GM23338 (cell line): ENCODE measurements around the gene AP3B2.

Experiments
- CREB1 ChIP-seq: fragments of 250-450 bp; sonication (Bioruptor Pico); IDR thresholded peaks from 2 replicates; pipeline ENCODE4 v1.5.0; 2020; ENCODE audit warnings: low read depth, mild to moderate bottlenecking, moderate library complexity
- EZH2 ChIP-seq: fragments of 200-600 bp; sonication (generic); IDR thresholded peaks from one replicate; pipeline ENCODE4 v1.8.0; 2017; ENCODE audit warnings: antibody characterized with exemption, mild to moderate bottlenecking, low read depth; ENCODE audit not compliant: unreplicated experiment
- EZH2phosphoT487 ChIP-seq: fragments of 200-600 bp; sonication (generic); IDR thresholded peaks from one replicate; pipeline ENCODE4 v1.8.1; 2018; ENCODE audit warnings: antibody characterized with exemption; ENCODE audit not compliant: unreplicated experiment
- JUNB ChIP-seq: IDR thresholded peaks from one replicate; pipeline ENCODE4 v1.6.1; 2016; ENCODE audit warnings: antibody characterized with exemption; ENCODE audit not compliant: unreplicated experiment
- NANOG ChIP-seq: IDR thresholded peaks from 2 replicates; pipeline ENCODE4 v1.6.1; 2016; ENCODE audit warnings: antibody characterized with exemption, borderline replicate concordance
- POLR2AphosphoS5 ChIP-seq: IDR thresholded peaks from 2 replicates; pipeline ENCODE4 v1.6.1; 2016; ENCODE audit warnings: antibody characterized with exemption, low read depth
- STAT1 ChIP-seq: IDR thresholded peaks from one replicate; pipeline ENCODE4 v1.6.1; 2016; ENCODE audit warnings: antibody characterized with exemption; ENCODE audit not compliant: unreplicated experiment
- ZNF114 ChIP-seq: fragments of 250-450 bp; sonication (Bioruptor Pico); IDR thresholded peaks from 2 replicates; pipeline ENCODE4 v1.5.0; 2020; ENCODE audit warnings: mild to moderate bottlenecking, moderate library complexity
- ZNF331 ChIP-seq: fragments of 250-450 bp; sonication (Bioruptor Pico); IDR thresholded peaks from 2 replicates; pipeline ENCODE4 v1.5.0; 2020; ENCODE audit warnings: low read depth, mild to moderate bottlenecking, moderate library complexity
- TF ChIP-seq, protein P1 (sequence below), 2 experiments: fragments of 200-600 bp in 1 of 2; sonication (generic) in 1 of 2; conservative IDR thresholded peaks; 2 replicates each; pipeline versions ENCODE4 v1.5.1 to v1.6.1; 2016 to 2017; ENCODE audit warnings: antibody characterized with exemption in 2 of 2, low read depth in 2 of 2, mild to moderate bottlenecking in 2 of 2, moderate library complexity in 1 of 2
- TF ChIP-seq, protein P2 (sequence below): fragments of 250-450 bp; sonication (Bioruptor Pico); IDR thresholded peaks from 2 replicates; pipeline ENCODE4 v1.5.0; 2020; ENCODE audit warnings: mild to moderate bottlenecking, moderate library complexity
- TF ChIP-seq, protein P3 (sequence below): IDR thresholded peaks from one replicate; pipeline ENCODE4 v1.6.1; 2018; ENCODE audit warnings: antibody characterized with exemption; ENCODE audit not compliant: unreplicated experiment
- TF ChIP-seq, protein P4 (sequence below): IDR thresholded peaks from 2 replicates; pipeline ENCODE4 v1.6.1; 2016; ENCODE audit warnings: antibody characterized with exemption

DNA sequence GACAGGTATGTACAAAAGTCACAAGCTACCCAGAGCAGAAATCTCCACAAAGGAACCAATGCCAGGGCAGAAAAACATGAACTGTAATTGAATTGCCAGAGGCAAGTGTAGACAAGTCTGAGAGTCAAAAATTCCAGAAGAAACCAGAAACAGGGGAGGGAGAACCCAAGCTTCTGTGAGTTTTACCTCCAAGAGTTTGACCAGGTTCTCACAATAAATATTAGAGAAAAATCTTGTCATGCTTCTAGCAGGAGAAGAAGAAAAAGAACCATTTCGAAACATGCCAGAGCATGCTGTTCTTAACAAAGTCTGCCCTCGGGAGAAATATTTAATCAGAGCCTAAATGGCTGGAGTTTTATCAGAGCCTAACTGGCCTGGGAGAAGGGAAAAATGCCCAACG is 32.5 kb upstream of the AP3B2 start:
- TF ChIP-seq, protein P1, sequence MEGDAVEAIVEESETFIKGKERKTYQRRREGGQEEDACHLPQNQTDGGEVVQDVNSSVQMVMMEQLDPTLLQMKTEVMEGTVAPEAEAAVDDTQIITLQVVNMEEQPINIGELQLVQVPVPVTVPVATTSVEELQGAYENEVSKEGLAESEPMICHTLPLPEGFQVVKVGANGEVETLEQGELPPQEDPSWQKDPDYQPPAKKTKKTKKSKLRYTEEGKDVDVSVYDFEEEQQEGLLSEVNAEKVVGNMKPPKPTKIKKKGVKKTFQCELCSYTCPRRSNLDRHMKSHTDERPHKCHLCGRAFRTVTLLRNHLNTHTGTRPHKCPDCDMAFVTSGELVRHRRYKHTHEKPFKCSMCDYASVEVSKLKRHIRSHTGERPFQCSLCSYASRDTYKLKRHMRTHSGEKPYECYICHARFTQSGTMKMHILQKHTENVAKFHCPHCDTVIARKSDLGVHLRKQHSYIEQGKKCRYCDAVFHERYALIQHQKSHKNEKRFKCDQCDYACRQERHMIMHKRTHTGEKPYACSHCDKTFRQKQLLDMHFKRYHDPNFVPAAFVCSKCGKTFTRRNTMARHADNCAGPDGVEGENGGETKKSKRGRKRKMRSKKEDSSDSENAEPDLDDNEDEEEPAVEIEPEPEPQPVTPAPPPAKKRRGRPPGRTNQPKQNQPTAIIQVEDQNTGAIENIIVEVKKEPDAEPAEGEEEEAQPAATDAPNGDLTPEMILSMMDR (conservative IDR thresholded peaks at IDR 0.05; ENCODE audit: low read depth in 2 of 2), result no peak
- TF ChIP-seq ZNF331 (CRISPR knock-in tag) (no peak), POLR2AphosphoS5 (no peak), EZH2phosphoT487 (no peak), JUNB (no peak), ZNF114 (CRISPR knock-in tag) (no peak), EZH2 (no peak), CREB1 (CRISPR knock-in tag) (no peak), STAT1 (no peak), NANOG (no peak)
- TF ChIP-seq, protein P2, sequence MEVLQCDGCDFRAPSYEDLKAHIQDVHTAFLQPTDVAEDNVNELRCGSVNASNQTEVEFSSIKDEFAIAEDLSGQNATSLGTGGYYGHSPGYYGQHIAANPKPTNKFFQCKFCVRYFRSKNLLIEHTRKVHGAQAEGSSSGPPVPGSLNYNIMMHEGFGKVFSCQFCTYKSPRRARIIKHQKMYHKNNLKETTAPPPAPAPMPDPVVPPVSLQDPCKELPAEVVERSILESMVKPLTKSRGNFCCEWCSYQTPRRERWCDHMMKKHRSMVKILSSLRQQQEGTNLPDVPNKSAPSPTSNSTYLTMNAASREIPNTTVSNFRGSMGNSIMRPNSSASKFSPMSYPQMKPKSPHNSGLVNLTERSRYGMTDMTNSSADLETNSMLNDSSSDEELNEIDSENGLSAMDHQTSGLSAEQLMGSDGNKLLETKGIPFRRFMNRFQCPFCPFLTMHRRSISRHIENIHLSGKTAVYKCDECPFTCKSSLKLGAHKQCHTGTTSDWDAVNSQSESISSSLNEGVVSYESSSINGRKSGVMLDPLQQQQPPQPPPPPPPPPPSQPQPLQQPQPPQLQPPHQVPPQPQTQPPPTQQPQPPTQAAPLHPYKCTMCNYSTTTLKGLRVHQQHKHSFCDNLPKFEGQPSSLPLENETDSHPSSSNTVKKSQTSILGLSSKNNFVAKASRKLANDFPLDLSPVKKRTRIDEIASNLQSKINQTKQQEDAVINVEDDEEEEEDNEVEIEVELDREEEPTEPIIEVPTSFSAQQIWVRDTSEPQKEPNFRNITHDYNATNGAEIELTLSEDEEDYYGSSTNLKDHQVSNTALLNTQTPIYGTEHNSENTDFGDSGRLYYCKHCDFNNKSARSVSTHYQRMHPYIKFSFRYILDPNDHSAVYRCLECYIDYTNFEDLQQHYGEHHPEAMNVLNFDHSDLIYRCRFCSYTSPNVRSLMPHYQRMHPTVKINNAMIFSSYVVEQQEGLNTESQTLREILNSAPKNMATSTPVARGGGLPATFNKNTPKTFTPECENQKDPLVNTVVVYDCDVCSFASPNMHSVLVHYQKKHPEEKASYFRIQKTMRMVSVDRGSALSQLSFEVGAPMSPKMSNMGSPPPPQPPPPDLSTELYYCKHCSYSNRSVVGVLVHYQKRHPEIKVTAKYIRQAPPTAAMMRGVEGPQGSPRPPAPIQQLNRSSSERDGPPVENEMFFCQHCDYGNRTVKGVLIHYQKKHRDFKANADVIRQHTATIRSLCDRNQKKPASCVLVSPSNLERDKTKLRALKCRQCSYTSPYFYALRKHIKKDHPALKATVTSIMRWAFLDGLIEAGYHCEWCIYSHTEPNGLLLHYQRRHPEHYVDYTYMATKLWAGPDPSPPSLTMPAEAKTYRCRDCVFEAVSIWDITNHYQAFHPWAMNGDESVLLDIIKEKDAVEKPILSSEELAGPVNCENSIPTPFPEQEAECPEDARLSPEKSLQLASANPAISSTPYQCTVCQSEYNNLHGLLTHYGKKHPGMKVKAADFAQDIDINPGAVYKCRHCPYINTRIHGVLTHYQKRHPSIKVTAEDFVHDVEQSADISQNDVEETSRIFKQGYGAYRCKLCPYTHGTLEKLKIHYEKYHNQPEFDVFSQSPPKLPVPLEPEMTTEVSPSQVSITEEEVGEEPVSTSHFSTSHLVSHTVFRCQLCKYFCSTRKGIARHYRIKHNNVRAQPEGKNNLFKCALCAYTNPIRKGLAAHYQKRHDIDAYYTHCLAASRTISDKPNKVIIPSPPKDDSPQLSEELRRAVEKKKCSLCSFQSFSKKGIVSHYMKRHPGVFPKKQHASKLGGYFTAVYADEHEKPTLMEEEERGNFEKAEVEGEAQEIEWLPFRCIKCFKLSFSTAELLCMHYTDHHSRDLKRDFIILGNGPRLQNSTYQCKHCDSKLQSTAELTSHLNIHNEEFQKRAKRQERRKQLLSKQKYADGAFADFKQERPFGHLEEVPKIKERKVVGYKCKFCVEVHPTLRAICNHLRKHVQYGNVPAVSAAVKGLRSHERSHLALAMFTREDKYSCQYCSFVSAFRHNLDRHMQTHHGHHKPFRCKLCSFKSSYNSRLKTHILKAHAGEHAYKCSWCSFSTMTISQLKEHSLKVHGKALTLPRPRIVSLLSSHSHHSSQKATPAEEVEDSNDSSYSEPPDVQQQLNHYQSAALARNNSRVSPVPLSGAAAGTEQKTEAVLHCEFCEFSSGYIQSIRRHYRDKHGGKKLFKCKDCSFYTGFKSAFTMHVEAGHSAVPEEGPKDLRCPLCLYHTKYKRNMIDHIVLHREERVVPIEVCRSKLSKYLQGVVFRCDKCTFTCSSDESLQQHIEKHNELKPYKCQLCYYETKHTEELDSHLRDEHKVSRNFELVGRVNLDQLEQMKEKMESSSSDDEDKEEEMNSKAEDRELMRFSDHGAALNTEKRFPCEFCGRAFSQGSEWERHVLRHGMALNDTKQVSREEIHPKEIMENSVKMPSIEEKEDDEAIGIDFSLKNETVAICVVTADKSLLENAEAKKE (CRISPR knock-in tag), result no peak
- TF ChIP-seq, protein P3, sequence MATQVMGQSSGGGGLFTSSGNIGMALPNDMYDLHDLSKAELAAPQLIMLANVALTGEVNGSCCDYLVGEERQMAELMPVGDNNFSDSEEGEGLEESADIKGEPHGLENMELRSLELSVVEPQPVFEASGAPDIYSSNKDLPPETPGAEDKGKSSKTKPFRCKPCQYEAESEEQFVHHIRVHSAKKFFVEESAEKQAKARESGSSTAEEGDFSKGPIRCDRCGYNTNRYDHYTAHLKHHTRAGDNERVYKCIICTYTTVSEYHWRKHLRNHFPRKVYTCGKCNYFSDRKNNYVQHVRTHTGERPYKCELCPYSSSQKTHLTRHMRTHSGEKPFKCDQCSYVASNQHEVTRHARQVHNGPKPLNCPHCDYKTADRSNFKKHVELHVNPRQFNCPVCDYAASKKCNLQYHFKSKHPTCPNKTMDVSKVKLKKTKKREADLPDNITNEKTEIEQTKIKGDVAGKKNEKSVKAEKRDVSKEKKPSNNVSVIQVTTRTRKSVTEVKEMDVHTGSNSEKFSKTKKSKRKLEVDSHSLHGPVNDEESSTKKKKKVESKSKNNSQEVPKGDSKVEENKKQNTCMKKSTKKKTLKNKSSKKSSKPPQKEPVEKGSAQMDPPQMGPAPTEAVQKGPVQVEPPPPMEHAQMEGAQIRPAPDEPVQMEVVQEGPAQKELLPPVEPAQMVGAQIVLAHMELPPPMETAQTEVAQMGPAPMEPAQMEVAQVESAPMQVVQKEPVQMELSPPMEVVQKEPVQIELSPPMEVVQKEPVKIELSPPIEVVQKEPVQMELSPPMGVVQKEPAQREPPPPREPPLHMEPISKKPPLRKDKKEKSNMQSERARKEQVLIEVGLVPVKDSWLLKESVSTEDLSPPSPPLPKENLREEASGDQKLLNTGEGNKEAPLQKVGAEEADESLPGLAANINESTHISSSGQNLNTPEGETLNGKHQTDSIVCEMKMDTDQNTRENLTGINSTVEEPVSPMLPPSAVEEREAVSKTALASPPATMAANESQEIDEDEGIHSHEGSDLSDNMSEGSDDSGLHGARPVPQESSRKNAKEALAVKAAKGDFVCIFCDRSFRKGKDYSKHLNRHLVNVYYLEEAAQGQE, result no peak
- TF ChIP-seq, protein P4, sequence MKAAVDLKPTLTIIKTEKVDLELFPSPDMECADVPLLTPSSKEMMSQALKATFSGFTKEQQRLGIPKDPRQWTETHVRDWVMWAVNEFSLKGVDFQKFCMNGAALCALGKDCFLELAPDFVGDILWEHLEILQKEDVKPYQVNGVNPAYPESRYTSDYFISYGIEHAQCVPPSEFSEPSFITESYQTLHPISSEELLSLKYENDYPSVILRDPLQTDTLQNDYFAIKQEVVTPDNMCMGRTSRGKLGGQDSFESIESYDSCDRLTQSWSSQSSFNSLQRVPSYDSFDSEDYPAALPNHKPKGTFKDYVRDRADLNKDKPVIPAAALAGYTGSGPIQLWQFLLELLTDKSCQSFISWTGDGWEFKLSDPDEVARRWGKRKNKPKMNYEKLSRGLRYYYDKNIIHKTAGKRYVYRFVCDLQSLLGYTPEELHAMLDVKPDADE, result no peak
